Choroid plexus epithelial cell (primary cell): Measurements from ENCODE around the gene NRG2.

Experiments
- DNase-seq: peaks from one replicate; pipeline ENCODE4 v3.0.0-alpha.2; 2010; ENCODE audit warnings: low read depth
- H3K4me3 ChIP-seq: 2 replicates; pipeline ENCODE4 v1.5.1; 2011; ENCODE audit warnings: low read depth, mild to moderate bottlenecking, control low read depth, low read length, moderate library complexity
- CTCF ChIP-seq: conservative IDR thresholded peaks from 2 replicates; pipeline ENCODE4 v1.5.1; 2011; ENCODE audit warnings: low read depth, mild to moderate bottlenecking, control low read depth, inconsistent platforms, low read length, moderate library complexity

NRG2 gene

DNA sequence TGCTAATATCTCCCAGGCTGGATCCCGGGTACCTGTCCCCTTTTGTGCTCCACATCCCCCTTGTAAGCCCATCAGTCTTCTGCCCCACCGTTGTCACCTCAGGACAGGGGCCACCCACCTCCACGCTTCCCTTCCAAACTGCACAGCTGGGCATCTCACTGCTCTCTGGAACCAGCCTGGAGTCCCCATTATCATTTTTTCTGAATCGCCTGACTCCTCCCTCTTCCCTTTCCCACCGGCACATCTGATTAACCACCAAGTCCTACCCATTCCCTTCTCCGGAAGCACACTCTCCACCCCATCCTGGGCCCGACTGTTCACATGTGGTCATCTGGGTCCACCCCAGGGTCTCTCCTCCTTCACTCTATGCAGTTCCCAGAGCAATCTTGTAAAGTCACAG lies 193.6 kb downstream of the NRG2 start:
- DNase-seq: no peak
- TF ChIP-seq CTCF: no peak
- no peak overlapping the region for H3K4me3 ChIP-seq

- TF ChIP-seq CTCF: no peak
- H3K4me3 ChIP-seq: peak overlapping the region; percentile 47
- DNase-seq: no peak
These were observed 194.5 kb downstream of the NRG2 start for GRCh38 chr5:139848508-139849100.

DNA sequence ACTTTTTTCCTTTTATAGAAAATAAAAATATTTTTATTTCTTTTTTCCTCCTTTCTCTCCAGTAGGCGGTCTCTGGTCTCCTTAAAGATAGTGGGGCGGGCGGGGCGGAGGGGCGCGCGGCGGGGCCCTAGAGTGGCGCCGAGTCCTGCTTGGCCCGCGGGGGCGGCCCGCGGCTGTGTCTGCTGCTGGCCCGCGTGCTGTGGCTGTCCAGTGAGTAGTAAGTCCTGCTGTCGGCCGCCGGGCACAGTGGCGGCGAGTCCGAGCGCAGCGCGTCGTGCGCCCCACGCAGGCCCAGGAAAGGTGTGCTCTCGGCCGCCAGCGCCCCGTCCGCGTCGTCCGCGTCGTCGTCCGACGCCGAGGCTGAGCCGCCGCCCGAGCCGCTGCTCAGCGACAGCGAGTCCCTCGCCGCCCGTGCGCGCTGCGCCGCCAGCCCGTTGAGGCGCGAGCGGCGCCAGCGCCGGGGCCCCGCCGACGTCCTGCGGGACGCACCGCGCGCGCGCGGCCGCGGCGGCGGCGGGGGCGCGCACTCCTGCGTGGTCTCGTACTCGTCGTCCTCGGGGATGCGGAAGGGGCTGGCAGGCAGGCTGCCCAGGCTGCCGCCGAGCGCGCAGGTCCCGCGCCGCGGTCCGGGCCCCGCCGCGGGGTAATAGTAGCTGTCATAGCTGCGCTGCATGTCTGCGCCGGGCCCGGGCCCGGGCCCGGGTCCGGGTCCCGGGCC lies 195.2 kb downstream of the NRG2 start:
- H3K4me3 ChIP-seq: peak overlapping the region; percentile 49
- DNase-seq: no peak
- no peak for TF ChIP-seq CTCF

- H3K4me3 ChIP-seq: no peak overlapping the region
- no peak for DNase-seq
- TF ChIP-seq CTCF: no peak
These were observed 196.0 kb downstream of the NRG2 start for GRCh38 chr5:139847091-139847490.

GRCh38 chr5:139845846-139846681 lies 197.0 kb downstream of the NRG2 start:
- DNase-seq: no peak
- no peak for TF ChIP-seq CTCF

DNA sequence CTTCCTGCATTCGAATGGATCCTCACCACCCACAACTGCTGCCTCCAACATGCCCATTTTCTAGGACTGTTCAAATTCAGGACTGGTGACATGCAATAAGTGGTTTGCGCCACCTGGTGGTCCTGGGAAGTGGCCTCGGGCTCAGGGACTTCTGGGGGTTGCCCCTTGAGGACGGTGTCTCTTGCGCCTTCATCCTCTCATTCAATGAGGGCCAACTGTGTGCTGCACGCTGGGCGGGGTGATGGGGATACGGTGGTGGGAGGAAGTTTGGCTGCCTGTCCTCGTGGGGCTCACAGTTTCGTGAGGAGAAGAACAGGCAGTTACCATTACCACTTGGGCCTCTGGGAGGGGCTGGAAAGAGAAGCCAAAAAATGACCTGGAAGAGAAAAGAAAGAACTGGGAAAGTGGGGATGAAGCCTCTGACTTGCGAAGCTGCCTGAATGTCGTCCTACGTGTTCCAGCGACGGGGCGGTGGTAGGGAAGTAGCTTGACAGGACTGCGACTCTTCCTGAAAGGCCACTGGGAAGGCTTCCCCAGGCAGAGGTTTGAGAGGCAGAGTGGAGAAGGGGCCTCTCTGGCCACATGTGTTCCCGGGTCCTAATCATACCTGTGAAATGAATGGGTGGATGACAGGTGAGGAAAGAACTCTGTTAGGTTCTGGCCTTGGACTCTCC lies 198.5 kb downstream of the NRG2 start:
- peak; percentile 91 for TF ChIP-seq CTCF
- H3K4me3 ChIP-seq: no peak overlapping the region
- DNase-seq: peak; percentile 81

More at GRCh38 chr5:139845846-139846681, 197.0 kb downstream of the NRG2 start:
- no peak overlapping the region for H3K4me3 ChIP-seq
